ENCODE measurements around the gene KIAA0513.
"Not testable (repeated sequence)": the region's sequence is repeated elsewhere in the genome, so short reads cannot be mapped to it uniquely, and the experiment has no call there.

The KIAA0513 gene

DNA sequence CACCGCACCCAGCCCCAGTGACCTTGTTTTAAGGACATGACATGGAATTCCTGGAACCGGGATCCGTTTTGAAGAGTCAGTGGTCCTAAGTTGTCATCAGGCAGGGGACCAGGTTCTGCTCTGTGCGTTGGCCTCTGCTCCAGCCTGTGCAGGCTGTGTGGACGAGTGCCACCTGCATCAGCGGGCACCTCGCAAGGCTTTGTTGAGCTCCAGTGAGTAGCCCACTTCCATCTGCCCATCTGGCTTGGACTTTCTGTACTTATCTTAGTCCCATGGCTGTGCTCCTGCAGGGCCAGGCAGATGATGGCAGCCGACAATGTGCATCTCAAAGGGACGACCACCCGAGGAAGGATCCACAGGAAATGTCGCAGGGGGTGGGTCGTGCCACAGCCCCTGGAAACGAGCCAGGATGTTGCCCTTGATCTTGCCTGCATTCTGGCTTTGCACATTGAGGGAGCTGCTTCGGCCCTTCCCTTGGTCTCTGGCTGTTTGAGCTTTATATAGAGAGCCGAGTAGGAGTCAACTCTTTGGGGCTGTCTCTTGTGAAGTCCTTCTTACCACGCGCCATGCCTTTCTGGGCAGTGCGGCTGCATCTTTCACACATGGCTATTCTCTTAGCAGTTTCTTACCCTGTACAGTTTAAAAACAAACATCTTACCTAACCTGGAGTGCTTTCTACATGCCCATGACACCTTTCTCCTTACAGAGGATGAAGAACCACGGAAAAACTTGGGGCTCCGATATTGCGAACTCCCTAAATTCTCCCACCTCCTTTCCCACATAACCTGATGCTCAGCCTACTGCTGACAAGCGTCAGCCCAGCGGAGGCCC, 18.3 kb downstream of the KIAA0513 start:
- no peak for DNase-seq (ENCODE audit: low read depth, low spot score)
- H3K4me3 ChIP-seq (ENCODE audit: low read length), result no peak overlapping the region

DNA sequence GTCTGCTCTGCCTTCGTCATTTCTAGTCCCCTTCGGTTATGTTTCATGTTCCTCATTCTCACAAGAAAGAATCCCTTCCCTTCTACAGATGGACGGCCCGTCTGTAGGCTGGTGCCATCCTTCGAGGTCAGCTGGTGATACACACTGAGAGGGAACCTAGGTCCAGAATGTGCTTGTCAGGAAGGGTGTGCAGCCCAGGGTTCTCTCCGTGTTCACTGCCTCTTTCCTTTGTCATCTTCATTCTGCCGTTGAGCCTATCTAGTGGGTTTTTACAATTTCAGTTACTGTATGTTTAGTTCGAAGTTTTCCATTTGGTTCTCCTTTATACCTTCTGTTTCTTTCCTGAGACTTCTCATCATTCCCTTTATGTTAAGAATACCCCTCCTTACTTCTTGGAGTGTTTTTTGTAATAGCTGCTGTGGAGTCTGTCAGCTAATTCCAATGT, 18.9 kb downstream of the KIAA0513 start:
- no peak overlapping the region for H3K4me3 ChIP-seq (ENCODE audit: low read length)
- no peak for DNase-seq (ENCODE audit: low read depth, low spot score)

DNA sequence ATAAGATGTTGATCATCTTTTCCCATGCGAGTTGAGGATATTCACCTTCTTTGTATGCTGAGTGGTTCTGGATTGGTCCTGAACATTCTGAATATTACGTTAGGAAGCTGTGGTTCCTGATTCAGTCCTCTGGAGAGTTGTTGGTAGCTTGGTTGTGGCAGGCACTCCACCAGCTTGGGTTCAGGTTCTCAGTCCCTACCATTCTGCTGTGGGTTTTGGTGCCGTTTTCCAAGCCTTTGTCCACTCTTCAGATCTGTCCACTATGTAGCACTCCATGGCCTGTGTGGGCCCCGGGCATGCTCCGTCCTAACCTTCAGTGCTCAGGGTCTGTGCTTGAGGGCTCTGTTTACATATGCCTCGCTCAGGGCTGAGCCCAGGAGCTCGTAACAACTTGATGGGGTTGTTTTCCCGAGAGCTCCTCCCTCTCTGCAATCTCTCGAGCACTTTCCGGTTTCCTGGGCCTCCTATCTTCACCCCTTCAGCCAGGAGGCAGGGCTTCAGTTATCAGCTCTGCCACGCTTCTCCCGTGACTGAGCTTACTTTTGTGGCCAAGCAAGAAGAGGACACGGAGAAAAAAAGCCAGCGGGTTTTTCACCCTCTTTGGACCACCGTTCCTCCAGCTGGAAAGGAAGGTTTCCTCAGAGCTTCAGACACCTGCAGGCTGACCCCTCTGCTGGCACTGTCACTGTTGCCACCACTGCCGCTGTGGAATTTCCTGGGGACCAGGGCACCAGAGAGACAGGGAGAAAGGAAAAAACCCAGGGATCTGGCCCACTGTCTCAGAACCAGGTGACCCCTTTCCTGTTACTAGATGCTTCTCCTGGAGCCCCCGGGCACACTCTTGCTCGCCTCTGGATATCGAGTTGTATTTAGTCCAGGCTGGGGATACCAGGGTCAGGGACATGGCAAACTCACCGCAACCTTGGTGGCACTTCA, 19.6 kb downstream of the KIAA0513 start:
- no peak for DNase-seq (ENCODE audit: low read depth, low spot score)
- H3K4me3 ChIP-seq (ENCODE audit: low read length), result no peak overlapping the region

DNA sequence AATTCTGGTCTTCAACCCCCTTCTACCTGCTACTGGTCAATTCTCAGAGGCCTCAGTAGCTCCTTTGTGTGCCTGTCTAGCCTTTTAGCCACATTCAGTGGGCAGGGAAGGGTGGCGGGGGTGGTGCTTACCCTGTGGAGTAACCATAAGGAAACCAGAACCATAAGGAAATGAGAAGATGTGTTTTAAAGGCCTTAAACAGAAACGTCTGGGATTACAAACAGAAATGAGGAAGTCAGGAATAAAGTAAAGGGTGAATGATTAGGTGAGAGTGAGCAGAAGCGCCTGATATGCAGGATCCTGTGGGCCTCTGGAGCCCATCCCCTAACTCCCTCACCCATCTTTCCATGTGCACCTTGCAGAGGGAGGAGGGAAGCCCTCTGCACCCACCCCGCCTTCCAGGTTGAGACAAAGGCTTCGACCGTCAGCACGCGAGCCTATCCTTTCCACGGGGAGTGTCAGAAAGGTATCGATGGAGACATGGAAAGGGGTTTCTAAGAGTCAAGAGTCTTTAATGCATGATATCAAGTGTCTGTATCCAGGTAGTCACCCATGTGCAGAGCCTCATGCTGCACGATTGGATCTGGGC, 20.4 kb downstream of the KIAA0513 start:
- H3K4me3 ChIP-seq (ENCODE audit: low read length), result no peak overlapping the region
- DNase-seq (ENCODE audit: low read depth, low spot score), result no peak

DNA sequence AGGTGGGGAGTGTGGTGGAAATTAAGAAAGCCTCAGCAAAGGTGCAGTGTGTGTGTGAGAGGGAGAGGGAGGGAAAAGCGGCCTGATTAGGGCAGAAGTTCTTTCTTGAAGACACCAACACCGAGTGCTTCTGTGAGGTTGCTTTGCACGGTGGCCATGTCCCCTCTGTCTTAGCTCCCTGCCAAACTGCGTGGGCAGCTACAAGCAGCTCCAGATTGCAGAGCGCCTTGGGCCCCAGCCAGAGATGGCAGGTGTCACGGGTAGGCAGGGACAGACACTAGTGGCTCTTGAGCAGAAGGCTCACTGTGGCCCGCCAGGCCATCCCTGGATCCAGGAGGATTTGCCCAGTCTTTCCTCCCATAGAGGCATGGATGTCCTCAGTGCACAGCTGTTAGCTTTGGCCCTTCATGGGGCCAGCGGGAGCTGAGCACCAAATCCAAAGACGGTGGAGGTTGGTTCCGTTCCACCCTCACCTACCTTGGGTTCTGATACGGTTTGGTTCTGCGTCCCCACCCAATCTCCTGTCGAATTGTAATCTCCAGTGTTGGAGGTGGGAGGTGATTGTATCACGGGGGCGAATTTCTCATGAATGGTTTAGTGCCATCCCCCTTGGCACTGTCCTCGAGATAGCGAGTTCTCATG, 21.4 kb downstream of the KIAA0513 start:
- H3K4me3 ChIP-seq (ENCODE audit: low read length), result no peak overlapping the region
- no peak for DNase-seq (ENCODE audit: low read depth, low spot score)

DNA sequence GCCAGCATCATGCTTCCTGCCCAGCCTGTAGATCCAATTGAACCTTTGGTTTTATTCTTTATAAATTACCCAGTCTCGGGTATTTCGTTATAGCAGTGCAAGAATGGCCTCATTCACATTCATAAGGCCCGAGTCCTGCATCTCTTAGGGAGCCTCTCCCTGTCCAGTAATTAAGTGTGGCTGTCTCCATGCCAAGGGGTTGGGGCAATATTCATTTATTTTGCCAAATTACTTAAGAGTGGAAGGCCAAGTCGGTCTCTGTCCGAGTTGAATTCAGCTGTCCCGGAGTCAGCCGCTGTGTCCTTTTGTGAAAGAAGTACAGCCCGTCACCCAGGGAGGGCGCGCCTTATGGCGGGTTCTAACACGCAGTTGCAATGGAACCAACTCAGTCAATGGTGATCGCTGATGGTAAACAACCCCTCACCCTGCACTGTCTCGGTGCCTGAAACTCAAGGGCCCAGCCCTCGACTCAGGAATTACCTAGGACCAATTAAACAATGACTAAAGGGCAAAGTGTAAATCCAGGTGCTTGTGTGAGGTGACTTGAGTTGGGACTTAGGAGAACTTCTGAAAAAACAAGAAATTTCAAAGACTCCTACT, 22.2 kb downstream of the KIAA0513 start:
- no peak for DNase-seq (ENCODE audit: low read depth, low spot score)
- H3K4me3 ChIP-seq (ENCODE audit: low read length), result no peak overlapping the region

DNA sequence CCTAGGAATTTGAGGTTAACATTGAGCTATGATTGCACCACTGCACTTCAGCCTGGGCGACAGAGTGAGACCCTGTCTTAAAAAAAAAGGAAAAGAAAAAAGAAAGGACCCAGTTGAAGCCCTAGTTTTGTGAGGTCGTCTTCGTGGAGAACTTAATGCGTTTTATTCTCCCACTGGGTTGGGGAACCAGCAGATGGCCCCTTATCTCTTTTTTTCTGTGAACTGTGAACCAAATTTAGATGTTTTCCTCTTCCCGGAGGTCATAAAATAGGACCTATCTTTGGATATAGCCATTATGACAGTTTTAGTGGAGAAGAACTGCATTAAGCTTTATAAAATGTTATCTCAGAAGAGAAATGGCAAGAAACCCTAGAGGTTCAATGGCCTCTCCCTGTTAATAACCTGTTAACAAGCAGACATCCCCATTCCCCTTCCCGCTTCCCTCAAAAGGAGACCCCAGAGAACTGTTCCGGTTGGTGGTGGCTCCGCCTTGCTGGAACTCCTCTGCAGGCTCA, 23.5 kb downstream of the KIAA0513 start:
- DNase-seq (ENCODE audit: low read depth, low spot score), result no peak
- H3K4me3 ChIP-seq (ENCODE audit: low read length), result no peak overlapping the region

DNA sequence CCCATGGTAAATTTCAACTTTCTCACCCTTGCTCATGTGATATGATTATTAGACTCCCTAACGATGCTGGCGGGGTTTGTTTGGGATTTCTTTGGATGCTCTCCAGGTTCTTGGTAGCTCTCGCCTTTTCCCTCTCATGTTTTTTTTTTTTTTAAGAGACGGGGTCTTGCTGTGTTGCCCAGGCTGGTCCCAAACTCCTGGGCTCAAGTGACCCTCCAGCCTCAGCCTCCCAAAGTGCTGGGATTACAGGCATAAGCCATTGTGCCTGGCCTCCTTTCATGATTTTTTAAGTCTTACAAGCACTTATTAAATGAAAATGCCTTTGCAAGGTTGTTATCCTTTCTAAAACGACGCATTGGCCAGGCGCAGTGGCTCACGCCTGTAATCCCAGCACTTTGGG, 24.1 kb downstream of the KIAA0513 start:
- no peak overlapping the region for H3K4me3 ChIP-seq (ENCODE audit: low read length)
- DNase-seq (ENCODE audit: low read depth, low spot score), result no peak

DNA sequence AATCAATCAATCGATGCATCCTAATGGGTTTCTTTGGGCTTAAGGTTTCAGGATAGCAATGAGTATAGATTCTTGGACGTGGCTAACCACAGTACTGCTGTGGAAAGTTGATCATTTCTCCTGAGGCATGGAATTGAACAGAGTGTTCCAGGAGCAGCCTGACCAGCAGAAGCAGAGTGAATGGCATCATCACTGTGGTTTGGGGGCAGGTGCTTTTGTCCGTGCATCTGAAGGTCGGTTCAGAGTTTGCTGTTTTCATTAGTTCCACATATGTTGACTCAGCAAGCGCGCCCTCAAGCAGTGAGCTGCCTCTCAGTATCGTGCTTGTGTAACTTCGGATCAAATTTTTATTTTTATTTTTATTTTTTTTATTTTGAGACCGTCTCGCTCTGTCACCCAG, 24.9 kb downstream of the KIAA0513 start:
- DNase-seq (ENCODE audit: low read depth, low spot score), result no peak
- no peak overlapping the region for H3K4me3 ChIP-seq (ENCODE audit: low read length)

DNA sequence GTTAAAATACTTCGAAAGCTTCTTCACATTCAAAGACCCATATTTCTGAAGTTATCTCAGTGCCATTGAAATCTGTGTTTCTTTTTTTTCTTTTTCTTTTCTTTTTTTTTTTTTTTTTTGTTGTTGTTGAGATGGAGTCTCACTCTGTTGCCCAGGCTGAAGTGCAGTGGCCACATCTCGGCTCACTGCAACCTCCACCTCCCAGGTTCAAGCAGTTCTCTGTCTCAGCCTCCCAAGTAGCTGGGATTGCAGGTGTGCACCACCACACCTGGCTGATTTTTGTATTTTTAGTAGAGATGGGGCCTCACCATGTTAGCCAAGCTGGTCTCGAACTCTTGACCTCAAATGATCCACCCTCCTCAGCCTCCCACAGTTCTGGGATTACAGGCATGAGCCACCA, 26.7 kb downstream of the KIAA0513 start:
- DNase-seq (ENCODE audit: low read depth, low spot score), result not testable (repeated sequence)

DNA sequence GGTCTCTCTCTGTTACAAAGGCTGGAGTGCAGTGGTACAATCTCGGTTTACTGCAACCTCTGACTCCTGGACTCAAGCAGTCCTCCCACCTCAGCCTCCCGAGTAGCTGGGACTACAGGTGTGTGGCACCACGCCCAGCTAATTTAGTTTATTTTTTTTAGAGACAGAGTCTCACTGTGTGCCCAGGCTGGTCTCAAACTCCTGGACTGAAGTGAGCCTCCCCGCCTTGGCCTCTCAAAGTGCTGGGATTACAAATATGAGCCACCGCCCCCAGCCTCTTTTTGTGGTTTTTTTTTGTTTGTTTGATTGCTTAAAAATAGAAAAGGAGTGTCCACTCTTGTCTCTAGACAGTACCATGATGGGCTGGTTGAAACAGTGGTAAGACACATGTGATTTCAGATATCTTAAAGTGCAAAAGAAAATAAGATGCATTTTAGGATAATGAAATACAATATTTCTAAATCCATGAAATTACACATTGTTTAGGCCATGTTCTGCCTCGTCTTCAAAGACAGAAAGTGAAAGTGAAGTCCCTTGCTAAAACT, 27.4 kb downstream of the KIAA0513 start:
- DNase-seq (ENCODE audit: low read depth, low spot score), result no peak
- peak overlapping the region; percentile 37 for H3K4me3 ChIP-seq (ENCODE audit: low read length)

More for the DNA sequence above, 26.7 kb downstream of the KIAA0513 start:
- not testable (repeated sequence) for H3K4me3 ChIP-seq (ENCODE audit: low read length)

DNA sequence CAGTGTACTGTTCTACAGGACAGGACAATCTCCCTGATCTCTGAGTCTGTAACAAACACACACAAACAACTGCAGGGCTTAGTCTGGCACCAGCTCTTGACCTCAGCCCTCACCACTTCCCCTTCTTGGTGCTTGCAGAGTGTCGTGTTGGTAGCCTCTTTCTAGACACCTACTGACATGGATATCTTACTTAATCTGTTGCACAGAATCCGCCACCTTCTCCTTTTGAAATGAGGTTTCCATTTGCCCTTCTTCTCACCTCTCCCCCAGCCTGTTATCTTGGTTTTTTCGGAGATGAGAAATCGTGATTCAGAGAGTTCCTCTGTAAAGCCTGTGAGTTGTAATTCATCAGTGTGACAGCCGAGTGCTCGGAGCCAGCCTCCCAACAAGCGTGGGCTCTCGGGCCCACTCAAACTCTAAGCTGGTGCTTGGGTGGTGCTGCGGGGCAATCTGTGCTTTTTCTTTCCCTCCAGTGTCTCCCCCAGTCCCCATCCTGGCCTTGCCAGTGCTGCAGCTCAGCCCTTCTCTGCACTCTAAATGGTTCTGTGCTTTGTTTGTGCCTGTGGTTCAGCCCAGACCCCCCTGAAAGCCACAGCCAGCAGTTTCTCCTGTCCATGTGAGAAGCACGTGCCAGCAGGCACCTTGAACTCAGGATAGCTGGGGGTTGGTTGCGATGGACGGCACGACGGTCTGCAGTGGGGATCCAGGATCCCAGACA, 28.1 kb downstream of the KIAA0513 start:
- H3K4me3 ChIP-seq (ENCODE audit: low read length), result peak overlapping the region; percentile 37
- DNase-seq (ENCODE audit: low read depth, low spot score), result peak; percentile 79

DNA sequence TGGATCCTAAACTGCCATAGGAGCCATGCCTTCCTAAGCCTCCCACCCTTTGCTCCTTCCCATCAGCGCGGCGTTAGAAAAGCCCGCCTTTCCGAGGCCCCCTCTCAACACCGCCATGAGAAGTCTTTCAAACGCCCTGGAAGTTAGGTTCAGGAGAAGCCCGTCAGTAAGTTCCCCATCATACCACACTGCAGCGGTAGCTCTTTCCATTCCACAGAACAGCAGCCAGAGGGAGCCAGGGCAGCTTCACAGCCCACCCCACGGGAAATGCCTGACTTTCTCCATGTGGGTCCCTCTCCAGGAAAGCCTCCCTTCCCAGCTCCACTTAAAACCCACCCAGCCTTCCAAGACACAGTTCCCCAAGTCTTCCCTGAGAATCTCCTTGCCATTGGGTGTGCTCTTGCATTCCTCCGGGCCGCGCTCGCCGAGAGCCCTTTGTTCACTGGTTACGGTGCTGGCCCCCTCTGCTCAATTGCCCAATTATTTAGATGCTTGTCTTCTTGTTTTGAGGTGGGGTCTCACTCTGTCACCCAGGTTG, 28.7 kb downstream of the KIAA0513 start:
- no peak overlapping the region for H3K4me3 ChIP-seq (ENCODE audit: low read length)
- DNase-seq (ENCODE audit: low read depth, low spot score), result no peak

DNA sequence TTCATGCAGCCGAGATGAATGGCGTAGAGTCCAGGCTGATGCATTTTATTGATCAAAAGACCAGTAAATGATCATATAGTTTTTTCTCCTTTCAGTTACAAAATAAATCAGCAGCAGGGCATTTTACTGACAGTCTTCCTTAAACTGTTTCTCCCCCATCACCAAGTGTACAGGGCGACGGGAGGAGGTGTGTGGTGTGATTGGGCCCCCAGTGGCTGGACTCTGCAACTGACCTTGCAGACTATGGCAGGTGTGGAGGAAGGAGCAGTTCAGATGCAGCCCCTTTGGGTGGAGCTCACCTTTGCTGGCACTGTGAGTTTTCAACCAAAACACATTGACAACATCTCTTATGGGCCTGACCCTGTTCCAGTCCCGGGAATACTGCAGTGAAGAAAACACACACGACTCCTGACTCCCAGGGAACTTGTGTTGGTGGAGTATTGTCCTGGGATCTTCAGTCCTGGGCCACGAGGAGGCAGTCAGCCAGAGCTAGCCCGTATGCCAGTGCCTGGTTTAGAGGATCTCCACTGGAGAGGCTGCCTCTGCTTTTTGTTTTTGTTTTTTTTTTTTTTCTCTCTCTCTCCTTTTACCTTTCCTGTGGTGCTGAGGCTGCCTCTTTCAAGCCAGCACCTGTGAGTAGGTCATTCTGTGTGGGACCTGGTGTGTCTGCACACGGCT, 29.8 kb downstream of the KIAA0513 start:
- no peak overlapping the region for H3K4me3 ChIP-seq (ENCODE audit: low read length)
- no peak for DNase-seq (ENCODE audit: low read depth, low spot score)

DNA sequence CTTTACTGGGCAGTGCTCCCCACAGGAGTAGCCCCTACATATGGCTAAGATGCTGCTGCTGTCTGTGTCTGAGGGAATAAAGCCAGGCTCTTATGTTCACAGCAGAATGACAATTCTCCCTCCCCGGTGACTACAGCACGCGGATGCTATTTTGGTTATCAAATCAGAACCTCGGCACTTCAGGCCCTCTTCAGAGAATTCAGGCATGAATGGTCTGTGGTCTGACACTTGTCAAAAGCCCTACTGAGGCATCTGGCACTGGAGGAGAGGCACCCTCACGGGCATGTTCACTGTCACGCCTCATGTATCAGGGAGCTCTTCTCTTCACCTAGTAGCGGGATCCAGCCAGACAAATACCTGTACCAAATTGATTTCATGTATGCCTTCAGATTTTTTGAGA, 30.4 kb downstream of the KIAA0513 start:
- no peak overlapping the region for H3K4me3 ChIP-seq (ENCODE audit: low read length)
- DNase-seq (ENCODE audit: low read depth, low spot score), result no peak

DNA sequence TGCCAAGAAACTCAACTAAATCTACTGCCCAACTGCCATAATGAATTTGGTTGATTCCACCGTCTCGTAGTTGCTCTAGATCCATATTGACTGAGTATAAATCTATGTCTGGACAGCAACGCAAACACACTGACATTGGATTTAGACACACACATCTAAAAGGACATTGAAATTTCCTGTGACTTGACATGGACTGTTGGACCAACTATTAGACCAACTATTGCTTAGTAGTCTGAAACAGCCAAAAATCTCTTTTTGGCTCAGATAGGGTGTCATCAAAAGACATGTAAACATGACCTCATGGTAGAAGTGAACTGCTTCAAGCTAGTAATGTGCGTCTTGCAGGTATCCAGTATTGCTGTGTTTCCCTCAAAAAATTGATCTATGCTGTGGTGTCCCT, 31.3 kb downstream of the KIAA0513 start:
- no peak overlapping the region for H3K4me3 ChIP-seq (ENCODE audit: low read length)
- DNase-seq (ENCODE audit: low read depth, low spot score), result no peak

DNA sequence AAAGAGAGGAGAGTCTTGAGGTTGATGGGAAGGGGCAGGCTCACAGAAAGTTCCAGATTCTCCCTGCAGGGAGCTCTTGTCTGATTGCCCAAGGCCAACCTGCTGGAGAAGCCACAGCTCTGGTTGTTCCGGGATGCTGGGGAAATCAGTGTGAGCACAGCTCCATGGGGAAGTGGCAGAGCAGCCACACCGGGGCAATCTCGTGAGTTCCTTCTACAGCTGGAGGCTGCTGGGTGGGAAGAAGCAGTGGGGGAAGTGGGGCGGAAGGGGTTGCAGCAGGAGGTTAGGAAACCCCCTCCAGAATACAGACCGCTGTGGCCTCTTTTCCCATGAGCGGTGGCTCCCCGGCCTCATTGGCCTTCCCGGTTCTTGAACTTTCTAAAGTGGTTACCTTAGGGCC, 34.0 kb downstream of the KIAA0513 start:
- DNase-seq (ENCODE audit: low read depth, low spot score), result no peak
- no peak overlapping the region for H3K4me3 ChIP-seq (ENCODE audit: low read length)
